Endothelial cell of umbilical vein (primary cell): Measurements from ENCODE around the gene WSB1.

Experiments used
- EZH2 ChIP-seq: IDR thresholded peaks from 2 replicates; pipeline ENCODE4 v1.6.1; 2012; ENCODE audit warnings: borderline replicate concordance, low read depth, mild to moderate bottlenecking, moderate library complexity, low read length, inconsistent platforms; ENCODE audit not compliant: severe bottlenecking
- FOS ChIP-seq: IDR thresholded peaks from 2 replicates; pipeline ENCODE4 v1.6.1; 2011; ENCODE audit warnings: mild to moderate bottlenecking, low read length, moderate library complexity, borderline replicate concordance; ENCODE audit not compliant: insufficient read depth
- MYC ChIP-seq: IDR thresholded peaks from one replicate; pipeline ENCODE4 v1.6.1; 2011; ENCODE audit warnings: mild to moderate bottlenecking, low read depth, low read length
- POLR2A ChIP-seq: IDR thresholded peaks from 2 replicates; pipeline ENCODE4 v1.6.1; 2012; ENCODE audit warnings: low read depth, mild to moderate bottlenecking, control low read depth, low read length
- POLR2AphosphoS5 ChIP-seq: IDR thresholded peaks from 2 replicates; pipeline ENCODE4 v1.6.1; 2012; ENCODE audit warnings: low read depth, mild to moderate bottlenecking, control low read depth, low read length, moderate library complexity; ENCODE audit not compliant: insufficient read depth
- TF ChIP-seq, protein P1 (sequence below), 2 donors: IDR thresholded peaks; 1 replicate in 1 of 2; 2 replicates in 1 of 2; pipeline ENCODE4 v1.5.1; 2011; ENCODE audit warnings: low read length in 2 of 2, mild to moderate bottlenecking in 2 of 2, moderate library complexity in 2 of 2, control low read depth in 1 of 2, inconsistent platforms in 1 of 2, low read depth in 1 of 2; ENCODE audit not compliant: insufficient read depth in 1 of 2; ENCODE audit errors: extremely low read depth in 1 of 2
- TF ChIP-seq, protein P2 (sequence below): IDR thresholded peaks from 2 replicates; pipeline ENCODE4 v1.6.1; 2011; ENCODE audit not compliant: insufficient read depth, insufficient read length

DNA sequence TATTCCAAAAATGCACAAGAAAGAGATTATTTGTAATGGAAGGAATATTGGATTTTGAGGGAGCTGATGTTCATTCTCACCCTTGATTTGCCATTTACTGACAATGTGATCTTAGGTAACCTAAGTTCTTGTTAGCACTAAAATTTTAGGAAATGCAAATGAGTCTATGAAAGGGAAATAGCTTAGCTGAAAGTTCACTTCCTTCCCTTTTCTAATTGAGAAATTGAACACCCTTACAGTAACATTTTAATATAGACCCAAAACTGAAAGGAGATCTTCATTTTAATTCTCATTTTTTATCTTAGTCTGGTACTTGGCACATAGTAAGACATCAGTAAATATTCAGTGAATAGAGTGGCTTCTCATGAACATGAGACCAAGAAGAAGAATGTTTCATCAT lies 10.9 kb upstream of the WSB1 start:
- TF ChIP-seq POLR2A (no peak), EZH2 (no peak), POLR2AphosphoS5 (no peak), MYC (no peak), FOS (no peak)
- TF ChIP-seq, protein P1, sequence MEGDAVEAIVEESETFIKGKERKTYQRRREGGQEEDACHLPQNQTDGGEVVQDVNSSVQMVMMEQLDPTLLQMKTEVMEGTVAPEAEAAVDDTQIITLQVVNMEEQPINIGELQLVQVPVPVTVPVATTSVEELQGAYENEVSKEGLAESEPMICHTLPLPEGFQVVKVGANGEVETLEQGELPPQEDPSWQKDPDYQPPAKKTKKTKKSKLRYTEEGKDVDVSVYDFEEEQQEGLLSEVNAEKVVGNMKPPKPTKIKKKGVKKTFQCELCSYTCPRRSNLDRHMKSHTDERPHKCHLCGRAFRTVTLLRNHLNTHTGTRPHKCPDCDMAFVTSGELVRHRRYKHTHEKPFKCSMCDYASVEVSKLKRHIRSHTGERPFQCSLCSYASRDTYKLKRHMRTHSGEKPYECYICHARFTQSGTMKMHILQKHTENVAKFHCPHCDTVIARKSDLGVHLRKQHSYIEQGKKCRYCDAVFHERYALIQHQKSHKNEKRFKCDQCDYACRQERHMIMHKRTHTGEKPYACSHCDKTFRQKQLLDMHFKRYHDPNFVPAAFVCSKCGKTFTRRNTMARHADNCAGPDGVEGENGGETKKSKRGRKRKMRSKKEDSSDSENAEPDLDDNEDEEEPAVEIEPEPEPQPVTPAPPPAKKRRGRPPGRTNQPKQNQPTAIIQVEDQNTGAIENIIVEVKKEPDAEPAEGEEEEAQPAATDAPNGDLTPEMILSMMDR (IDR thresholded peaks at IDR 0.05; ENCODE audit: extremely low read depth in 1 of 2, insufficient read depth in 1 of 2, low read depth in 1 of 2, low read length in 2 of 2) = no peak
- TF ChIP-seq, protein P2, sequence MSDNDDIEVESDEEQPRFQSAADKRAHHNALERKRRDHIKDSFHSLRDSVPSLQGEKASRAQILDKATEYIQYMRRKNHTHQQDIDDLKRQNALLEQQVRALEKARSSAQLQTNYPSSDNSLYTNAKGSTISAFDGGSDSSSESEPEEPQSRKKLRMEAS = no peak
